ENCODE results near the gene CCR2. TPM values are rescaled to one million over a fixed set of nuclear protein-coding genes. Genes with fewer than 3 reads are reported as not detected.

The CCR2 gene
- total RNA-seq, 3 donors from 2014 or later = 1.3 to 2.2 (median 2.0) TPM

- TF ChIP-seq POLR2AphosphoS5 (IDR thresholded peaks at IDR 0.05) (no peak), CTCF (IDR thresholded peaks at IDR 0.05) (no peak), POLR2A (IDR thresholded peaks at IDR 0.05) (no peak)
- intact Hi-C loops (cut with DNase I; ENCODE audit: low total_unique reads) = no loop called here
- Histone ChIP-seq H3K9me3 (no peaks in the 10 kb centered on the region), H3K4me1 (no peaks in the 10 kb centered on the region), H3K4me3 (no peak overlapping the region), H3K27me3 (peaks cover 0 to 4% of the 10 kb centered on the region in 2 donors), H3K27ac (no peak overlapping the region), H3K36me3 (no peaks in the 10 kb centered on the region)
- DNase-seq (ENCODE audit: low spot score in 2 of 2) = no peak
These were observed 42.0 kb downstream of the CCR2 start for GRCh38 chr3:46395766-46396530.

- peaks cover 0 to 4% of the 10 kb centered on the region in 2 donors for H3K27me3 ChIP-seq
- no peaks in the 10 kb centered on the region for H3K36me3 ChIP-seq
- H3K27ac ChIP-seq = no peak overlapping the region
- intact Hi-C loops (cut with DNase I; ENCODE audit: low total_unique reads) = no loop called here
- no peak overlapping the region for H3K4me3 ChIP-seq
- DNase-seq (ENCODE audit: low spot score in 2 of 2) = no peak
- H3K9me3 ChIP-seq = no peaks in the 10 kb centered on the region
- TF ChIP-seq POLR2AphosphoS5 (IDR thresholded peaks at IDR 0.05) = no peak
- no peak for TF ChIP-seq POLR2A (IDR thresholded peaks at IDR 0.05)
- no peak for TF ChIP-seq CTCF (IDR thresholded peaks at IDR 0.05)
- no peaks in the 10 kb centered on the region for H3K4me1 ChIP-seq
These were observed 43.2 kb downstream of the CCR2 start for GRCh38 chr3:46397111-46397510.

GRCh38 chr3:46398186-46398955 lies 44.5 kb downstream of the CCR2 start:
- Histone ChIP-seq H3K4me1 (no peaks in the 10 kb centered on the region), H3K9me3 (no peaks in the 10 kb centered on the region), H3K36me3 (no peaks in the 10 kb centered on the region), H3K27me3 (peaks cover 0 to 4% of the 10 kb centered on the region in 2 donors), H3K27ac (no peak overlapping the region), H3K4me3 (no peak overlapping the region)
- DNase-seq (ENCODE audit: low spot score in 2 of 2) = no peak
- no peak for TF ChIP-seq CTCF (IDR thresholded peaks at IDR 0.05)
- TF ChIP-seq POLR2A (IDR thresholded peaks at IDR 0.05) = no peak
- no peak for TF ChIP-seq POLR2AphosphoS5 (IDR thresholded peaks at IDR 0.05)
- intact Hi-C loops (cut with DNase I; ENCODE audit: low total_unique reads) = no loop called here

- Histone ChIP-seq H3K9me3 (no peaks in the 10 kb centered on the region), H3K36me3 (no peaks in the 10 kb centered on the region), H3K4me3 (no peak overlapping the region), H3K4me1 (no peaks in the 10 kb centered on the region), H3K27ac (no peak overlapping the region), H3K27me3 (peaks cover 0 to 4% of the 10 kb centered on the region in 2 donors)
- no peak for TF ChIP-seq POLR2A (IDR thresholded peaks at IDR 0.05)
- intact Hi-C loops (cut with DNase I; ENCODE audit: low total_unique reads) = no loop called here
- DNase-seq (ENCODE audit: low spot score in 2 of 2) = no peak
These were observed 45.2 kb downstream of the CCR2 start for GRCh38 chr3:46399098-46399497.

GRCh38 chr3:46399557-46399956 lies 45.6 kb downstream of the CCR2 start:
- H3K4me3 ChIP-seq = no peak overlapping the region
- H3K4me1 ChIP-seq = no peaks in the 10 kb centered on the region
- H3K9me3 ChIP-seq = no peaks in the 10 kb centered on the region
- no peak for DNase-seq (ENCODE audit: low spot score in 2 of 2)
- intact Hi-C loops (cut with DNase I; ENCODE audit: low total_unique reads) = no loop called here
- H3K36me3 ChIP-seq = no peaks in the 10 kb centered on the region
- H3K27me3 ChIP-seq = no peaks in the 10 kb centered on the region
- TF ChIP-seq CTCF (IDR thresholded peaks at IDR 0.05) (no peak), POLR2A (IDR thresholded peaks at IDR 0.05) (no peak)
- no peak overlapping the region for H3K27ac ChIP-seq
